Activated CD4-positive, alpha-beta T cell treated with anti-CD3 and anti-CD28 coated beads, Interleukin-2, amount 50 U/mL, for 1 hour (primary cell): ENCODE data around the gene FASTK.

Experiments used
- DNase-seq: peaks from one replicate; pipeline ENCODE4 v3.0.0-alpha.2; 2020

FASTK gene

GRCh38 chr7:151062111-151062398 lies 18.6 kb downstream of the FASTK start:
- DNase-seq = no peak

DNA sequence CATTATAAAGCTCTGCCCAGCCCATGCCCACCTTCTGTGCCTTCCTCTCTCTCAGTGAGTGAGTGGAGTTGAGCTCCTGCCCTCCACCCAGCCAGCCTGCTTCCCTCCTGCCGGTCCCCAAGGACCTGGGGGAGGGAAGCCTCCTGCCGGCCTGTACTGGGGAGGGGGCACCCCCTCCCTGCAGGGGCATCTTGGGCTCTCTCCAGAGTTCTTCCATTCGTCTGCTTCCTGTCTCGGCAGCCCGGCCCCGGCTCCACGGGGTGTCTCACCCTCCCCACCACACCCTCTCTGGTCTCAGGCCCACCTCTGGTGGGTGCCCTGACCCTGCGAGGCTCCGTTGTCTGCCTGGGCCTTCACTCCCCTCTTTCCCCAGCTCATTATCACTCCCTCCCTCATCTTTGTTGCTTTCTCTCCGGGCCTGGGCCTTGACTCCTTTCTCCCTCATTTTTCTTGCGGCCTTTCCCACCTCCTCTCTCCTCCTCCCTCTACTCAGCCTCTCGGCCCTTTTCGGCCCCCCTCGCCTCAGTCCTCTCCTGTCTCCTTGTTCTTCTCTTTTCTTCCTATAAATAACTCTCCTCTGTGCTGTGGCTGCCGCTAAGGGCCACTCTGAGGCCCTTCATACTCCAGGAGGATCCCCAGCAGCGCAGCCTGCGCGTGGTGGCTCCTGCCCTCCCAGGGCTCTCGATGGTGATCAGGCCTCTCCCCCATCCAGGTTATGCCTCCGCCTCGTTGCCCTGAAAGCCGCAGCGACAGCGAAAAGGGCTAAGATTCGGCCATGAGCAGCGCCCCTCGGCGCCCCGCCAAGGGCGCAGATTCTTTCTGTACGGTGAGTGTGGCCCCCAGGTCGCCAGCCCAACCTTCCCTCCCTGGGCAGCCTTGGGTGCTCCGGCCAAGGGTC lies 19.1 kb downstream of the FASTK start:
- DNase-seq = no peak

GRCh38 chr7:151060416-151061212 lies 20.0 kb downstream of the FASTK start:
- DNase-seq = no peak

GRCh38 chr7:151060113-151060415 lies 20.5 kb downstream of the FASTK start:
- DNase-seq = no peak

GRCh38 chr7:151059367-151060112 lies 21.1 kb downstream of the FASTK start, which contains the start of gene SLC4A2:
Gene SLC4A2, plus strand, starts transcription at chr7:151059589. Its CDS starts 2,399 bp downstream, at chr7:151061988.
- peak; percentile 62 for DNase-seq

DNA sequence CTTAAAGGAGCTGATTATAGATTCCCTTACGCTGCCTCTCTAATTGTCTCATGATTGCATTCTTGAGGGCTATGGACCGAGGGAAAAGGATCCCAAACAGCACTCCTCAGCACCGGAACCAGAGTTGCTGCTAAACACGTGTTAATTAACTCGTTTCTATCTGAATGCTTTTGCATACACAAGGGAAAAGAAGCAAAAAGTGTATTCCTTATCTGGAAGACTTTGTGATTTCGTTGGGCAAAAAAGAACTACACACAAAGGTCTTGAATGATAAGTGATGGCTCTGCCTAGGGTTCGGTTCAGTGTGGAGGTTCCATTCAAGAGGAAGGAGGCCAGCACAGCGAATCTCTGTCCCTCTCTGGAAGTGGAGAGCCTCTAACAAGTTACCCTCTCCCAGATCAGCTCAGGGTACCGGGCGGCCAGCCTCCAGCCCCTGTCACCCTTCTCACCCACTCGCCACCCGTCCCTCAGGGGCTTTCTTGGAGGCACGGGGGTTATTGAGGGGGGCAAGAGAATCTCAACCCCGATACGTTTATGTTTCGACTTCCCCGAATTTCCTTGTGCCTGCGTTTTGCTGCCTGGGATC lies 21.7 kb downstream of the FASTK start:
- no peak for DNase-seq

- peak; percentile 96 for DNase-seq
Measured at GRCh38 chr7:151057989-151058780, 22.4 kb downstream of the FASTK start.

- DNase-seq = no peak
Measured at GRCh38 chr7:151057506-151057988, 23.1 kb downstream of the FASTK start, which contains the start of gene CDK5. Gene CDK5, minus strand, starts transcription at chr7:151057897. Its CDS starts 49 bp downstream, at chr7:151057848.

GRCh38 chr7:151056666-151057505 lies 23.7 kb downstream of the FASTK start:
- DNase-seq = no peak

GRCh38 chr7:151056283-151056665 lies 24.3 kb downstream of the FASTK start:
- no peak for DNase-seq

- no peak for DNase-seq
Measured at GRCh38 chr7:151053751-151054150, 26.9 kb downstream of the FASTK start.

DNA sequence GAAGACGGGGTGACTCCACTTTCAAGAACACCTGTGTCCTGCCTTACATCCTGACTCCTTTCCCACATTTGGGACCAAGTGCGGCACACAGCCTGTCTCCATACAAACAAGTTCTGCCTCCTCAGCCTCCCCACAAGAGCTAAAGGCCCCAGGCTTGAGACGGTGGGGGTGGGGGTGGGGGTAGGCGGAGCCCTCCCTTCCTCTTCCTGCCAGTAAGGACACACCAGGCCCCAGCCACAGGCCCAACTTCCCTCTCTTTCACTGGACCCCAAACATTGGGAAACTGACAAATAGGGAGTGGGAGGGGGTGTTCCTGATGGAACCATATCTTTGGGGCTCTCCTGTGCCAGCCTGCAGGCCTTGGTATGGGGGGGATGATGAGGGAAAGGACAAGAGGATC lies 27.5 kb downstream of the FASTK start:
- no peak for DNase-seq

GRCh38 chr7:151051108-151051507 lies 29.5 kb downstream of the FASTK start:
- DNase-seq = peak; percentile 52

DNA sequence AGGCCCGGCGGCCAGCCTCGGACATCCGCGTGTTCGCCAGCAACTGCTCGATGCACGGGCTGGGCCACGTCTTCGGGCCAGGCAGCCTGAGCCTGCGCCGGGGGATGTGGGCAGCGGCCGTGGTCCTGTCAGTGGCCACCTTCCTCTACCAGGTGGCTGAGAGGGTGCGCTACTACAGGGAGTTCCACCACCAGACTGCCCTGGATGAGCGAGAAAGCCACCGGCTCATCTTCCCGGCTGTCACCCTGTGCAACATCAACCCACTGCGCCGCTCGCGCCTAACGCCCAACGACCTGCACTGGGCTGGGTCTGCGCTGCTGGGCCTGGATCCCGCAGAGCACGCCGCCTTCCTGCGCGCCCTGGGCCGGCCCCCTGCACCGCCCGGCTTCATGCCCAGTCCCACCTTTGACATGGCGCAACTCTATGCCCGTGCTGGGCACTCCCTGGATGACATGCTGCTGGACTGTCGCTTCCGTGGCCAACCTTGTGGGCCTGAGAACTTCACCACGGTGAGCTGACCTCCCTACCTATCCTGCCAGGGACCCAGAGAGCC lies 31.6 kb downstream of the FASTK start:
- DNase-seq = no peak

- DNase-seq = no peak
Measured at GRCh38 chr7:151047976-151048815, 32.4 kb downstream of the FASTK start, which contains the start of gene ASIC3. Gene ASIC3, plus strand, starts transcription at chr7:151048531. Its CDS starts 355 bp downstream, at chr7:151048886.

- DNase-seq = no peak
Measured at GRCh38 chr7:151046603-151047573, 33.7 kb downstream of the FASTK start.

DNA sequence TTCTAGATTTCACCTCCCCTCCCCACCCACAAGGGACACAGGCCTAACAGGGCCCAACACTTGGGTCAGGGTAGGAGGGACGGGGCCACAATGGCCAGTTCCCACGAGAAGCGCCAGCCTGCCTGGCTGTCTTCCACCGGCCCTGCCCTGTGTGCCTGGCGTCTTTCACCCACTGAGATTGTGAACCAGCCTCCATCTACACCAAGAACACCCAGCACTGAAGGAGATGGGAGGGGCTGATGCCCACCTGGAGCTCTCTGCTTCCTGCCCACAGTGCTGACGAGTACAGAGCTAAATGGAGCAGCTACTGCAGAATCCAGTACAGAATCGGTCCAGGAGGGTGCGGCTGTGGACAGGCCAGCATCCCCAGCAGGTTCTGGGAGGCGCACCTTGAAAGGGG lies 34.6 kb downstream of the FASTK start:
- no peak for DNase-seq

DNA sequence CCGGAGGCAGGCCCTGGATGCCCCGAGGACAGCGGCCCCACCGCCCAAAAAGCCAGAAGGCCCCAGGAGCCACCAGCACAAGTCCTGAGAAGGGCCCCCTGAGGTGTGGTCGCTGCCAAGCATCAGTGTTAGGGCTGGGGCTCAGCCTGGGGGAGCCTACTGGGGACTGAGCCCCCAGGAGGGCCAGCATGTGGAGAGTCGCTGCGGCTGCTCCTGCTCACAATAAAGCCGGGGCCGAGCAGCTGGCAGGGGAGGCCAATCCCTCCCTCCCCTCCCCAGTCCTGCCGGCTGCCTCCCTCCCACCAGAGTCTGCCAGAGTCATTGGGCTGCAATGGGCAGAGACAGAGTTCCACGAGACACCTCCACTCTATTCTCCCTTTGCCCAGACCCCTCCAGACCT lies 35.3 kb downstream of the FASTK start:
- DNase-seq = no peak
